GM21360 (cell line): Measurements from ENCODE around the gene GIT1.
"Not testable (repeated sequence)": the region's sequence is repeated elsewhere in the genome, so short reads cannot be mapped to it uniquely, and the experiment has no call there.

ENCODE experiments used
- ATAC-seq: cut with Tn5 transposase; IDR thresholded peaks from one replicate; pipeline ENCODE4 v1.9.1; 2021; ENCODE audit warnings: mild to moderate bottlenecking, moderate library complexity; ENCODE audit not compliant: unreplicated experiment

Gene GIT1

DNA sequence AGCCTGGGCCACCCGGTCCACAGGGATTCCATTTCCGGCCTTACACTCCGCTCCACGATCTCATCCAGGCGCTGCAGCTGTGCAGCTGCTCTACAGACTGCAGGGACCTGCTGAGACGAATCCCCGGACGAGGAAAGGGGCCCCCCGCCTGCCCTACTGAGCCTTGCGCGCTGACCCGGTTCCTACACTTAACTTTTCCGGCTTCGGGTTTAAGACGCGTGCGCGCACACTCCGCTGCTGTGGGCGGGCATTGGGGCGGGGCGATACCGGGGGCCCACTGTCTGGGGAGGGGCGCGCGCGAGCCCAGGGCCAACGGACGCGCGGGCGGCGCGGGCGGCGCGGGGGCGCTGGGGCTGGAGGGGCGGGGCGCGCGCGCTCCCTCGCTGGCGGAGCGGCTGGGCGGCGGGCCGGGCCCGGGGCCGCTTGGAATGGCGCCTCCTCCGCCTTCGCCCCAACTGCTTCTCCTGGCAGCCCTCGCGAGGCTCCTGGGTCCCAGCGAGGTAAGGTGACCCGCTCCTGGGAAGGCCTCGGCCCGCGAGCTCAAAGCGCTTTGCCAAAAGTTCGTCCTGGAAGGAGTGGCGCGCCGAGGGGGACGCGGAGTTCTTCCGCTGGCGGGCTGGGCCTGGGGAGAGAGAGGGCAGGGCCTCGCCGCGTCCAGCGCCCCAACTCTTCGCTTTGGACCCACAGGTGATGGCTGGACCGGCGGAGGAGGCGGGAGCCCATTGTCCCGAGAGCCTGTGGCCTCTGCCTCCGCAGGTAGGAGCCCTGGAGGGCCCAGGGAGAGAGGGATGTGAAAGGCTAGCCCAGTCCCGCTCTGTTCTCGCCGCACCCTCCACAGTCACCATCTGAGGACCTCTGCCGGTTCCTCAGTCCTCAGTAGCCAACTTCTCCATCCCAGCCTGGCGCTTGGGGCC, 20.9 kb downstream of the GIT1 start, which contains the start of gene TP53I13:
Gene TP53I13, plus strand, starts transcription at position 371 of the 914 bp plus-strand sequence. Its CDS starts 58 bp downstream, at position 429.
- ATAC-seq, result peak; percentile 37

DNA sequence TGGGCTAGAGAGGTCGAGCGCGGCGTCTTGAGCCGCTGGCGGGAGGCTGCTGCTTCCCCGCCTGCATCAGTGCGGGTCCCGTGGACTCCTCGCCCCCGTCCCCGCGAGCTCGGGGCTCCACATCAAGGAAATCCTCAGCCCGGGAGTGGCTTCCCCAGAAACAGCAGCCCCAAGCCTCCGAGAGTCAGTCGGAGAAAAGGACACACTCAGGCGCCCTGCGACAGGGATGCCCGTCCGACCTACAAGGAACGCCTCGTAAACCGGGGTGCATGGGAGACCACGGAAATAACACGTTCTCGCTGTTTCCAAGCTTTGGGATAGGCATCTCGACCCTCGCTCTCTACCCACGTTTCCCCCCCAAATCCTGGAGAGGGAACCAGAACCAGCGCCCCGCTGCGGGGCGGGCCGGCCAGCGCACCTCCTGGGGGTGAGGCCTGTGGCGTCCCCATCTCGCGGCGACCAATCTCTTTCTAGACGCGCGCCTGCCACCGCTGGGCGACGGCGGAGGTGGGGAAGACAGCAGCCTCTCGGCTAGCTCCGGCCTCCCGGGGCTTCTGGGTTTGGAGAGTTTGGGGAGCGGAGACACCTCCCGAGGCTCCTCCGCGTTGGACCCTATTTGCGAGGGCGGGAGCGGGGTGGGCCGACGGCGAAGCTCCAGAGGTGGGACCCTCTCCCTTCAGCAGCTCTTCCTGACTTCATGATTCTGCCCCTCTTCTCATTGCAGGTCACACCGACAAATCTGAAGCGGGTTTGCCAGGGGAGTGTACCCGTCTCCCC, 21.7 kb downstream of the GIT1 start:
- peak; percentile 32 for ATAC-seq

DNA sequence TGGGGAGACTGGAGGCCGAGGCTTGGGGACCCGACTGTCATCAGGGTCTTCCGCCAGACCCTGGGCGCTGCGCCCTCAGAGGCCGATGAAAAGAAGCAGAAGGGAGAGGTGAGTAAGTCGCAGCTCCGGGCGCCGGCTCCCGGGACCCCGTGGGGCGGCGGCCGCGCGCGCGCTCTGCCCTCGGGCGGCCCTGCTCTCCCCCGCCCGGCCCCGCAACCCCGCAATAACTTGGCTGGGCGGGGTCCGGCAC, 22.2 kb downstream of the GIT1 start:
- no peak for ATAC-seq

GRCh38 chr17:29566473-29567303, 22.8 kb downstream of the GIT1 start, which contains the start of gene ABHD15:
TSS of gene ABHD15 (minus strand) at chr17:29567037. CDS start at chr17:29566966, 71 bp downstream.
- peak; percentile 28 for ATAC-seq

- ATAC-seq, result no peak
These were observed 23.6 kb downstream of the GIT1 start for GRCh38 chr17:29565643-29566472.

GRCh38 chr17:29563816-29564215, 25.6 kb downstream of the GIT1 start:
- ATAC-seq, result no peak

DNA sequence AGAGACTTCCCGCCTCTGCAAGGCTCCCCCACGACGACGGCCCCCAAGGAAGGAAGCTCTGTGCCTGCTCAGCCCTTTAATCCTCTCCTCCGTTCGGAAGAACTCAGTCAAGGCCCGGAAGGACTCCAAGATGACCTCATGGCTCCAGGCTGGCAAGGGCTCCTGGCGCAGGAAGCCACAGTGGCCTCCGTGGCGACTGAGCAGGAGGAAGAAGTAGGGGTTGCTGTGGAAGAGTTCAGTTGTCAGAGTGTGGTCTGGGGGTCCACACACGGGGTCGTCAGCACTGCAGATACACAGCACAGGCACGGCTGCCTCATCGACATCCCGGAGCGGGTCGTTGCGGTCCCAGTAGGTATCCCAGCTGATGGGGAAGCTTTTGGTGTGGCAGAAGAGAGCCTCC, 26.8 kb downstream of the GIT1 start:
- no peak for ATAC-seq

DNA sequence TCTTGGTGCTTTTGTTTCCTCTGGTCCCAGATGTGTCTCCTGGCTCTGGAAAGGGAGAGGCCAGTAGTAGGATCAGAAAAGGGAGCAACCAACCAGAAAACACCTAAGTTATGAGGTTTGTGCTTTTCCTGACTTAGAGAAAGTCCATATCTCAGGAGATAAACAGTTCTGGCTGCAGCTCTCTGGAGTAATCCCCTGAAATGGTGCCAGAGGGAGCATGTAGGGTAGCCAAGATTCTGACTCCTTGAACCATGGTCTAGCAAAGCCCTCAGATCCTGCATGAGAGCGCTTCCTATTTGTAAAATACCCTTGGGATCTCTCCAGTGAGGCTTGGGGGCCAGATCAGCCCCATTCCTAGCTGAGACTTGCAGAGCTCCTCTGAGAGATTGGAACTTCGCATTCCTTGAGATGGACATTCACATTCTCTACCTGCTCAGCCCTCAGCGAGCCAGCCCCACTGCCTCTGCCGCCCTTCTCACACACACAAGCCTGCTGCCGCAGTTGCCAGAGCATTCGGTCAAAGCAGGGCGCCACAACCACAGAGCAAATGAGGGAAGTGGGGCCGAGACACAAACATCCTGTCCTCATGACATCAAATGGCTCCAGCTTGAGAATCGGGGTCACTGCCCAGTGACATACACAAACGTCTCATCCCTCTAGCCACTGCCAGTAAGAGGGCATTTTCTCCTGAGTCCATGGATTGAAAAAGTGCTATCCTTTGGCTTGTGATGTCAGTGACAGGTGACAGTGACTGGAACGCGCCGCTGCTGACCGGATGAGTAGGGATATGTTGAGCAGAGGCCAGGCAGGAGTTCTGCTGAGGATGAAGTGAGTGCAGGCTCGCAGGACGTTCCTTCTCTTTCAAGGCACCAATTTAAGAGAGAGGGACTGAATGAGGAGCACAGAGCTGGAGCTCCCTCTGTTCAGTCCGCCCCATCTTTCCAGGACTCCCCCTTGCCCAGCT, 27.6 kb downstream of the GIT1 start:
- ATAC-seq, result no peak

GRCh38 chr17:29560316-29560715, 29.1 kb downstream of the GIT1 start:
- no peak for ATAC-seq

DNA sequence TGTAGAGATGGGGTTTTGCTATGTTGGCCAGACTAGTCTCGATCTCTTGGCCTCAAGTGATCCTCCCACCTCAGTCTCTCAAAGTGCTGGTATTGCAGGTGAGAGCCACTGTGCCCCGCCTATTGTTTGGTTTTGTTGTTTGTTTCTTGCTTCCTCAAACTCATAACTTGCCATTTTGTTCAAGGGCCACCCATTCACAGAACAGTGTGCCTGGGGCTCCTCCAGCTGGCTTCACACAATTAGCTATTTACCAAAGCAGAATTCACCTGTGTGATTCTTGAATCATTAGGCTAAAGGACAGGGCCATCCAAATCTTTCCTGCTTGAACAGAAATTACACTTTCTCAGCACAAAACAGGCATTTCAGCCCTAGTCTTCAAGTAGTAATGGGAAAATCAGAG, 29.8 kb downstream of the GIT1 start:
- ATAC-seq, result no peak

GRCh38 chr17:29558139-29558538, 31.3 kb downstream of the GIT1 start:
- ATAC-seq, result not testable (repeated sequence)

- no peak for ATAC-seq
These were observed 31.7 kb downstream of the GIT1 start for GRCh38 chr17:29557739-29558116.

DNA sequence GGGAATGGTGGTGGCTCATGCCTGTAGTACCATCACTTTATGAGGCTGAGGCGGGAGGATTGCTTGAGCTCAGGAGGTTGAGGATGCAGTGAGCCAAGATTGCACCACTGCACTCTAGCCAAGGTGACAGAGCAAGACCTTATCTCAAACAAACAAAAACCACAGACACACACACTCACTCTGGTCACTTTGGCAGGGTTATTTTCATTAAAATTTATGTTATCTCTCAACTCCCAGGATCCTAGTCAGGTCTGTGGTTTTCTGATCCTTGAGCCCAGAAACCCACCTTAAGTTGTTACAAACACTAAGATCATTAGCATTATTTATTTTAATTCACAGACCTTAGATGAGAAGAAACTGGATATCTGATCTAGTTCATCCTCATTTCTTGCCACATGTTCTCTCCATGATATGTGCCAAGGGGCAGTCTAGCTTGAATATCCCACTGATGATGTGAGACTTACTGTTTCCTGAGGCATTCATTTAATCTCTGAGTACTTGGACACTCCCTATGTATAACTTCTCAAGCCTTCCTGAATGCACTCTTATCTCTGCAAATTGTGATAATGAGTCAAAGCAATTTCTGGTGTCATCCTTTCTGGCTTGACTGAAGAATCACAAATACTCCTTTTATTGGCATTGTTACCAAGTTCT, 32.2 kb downstream of the GIT1 start:
- no peak for ATAC-seq

- ATAC-seq, result no peak
These were observed 33.6 kb downstream of the GIT1 start for GRCh38 chr17:29555840-29556239.

DNA sequence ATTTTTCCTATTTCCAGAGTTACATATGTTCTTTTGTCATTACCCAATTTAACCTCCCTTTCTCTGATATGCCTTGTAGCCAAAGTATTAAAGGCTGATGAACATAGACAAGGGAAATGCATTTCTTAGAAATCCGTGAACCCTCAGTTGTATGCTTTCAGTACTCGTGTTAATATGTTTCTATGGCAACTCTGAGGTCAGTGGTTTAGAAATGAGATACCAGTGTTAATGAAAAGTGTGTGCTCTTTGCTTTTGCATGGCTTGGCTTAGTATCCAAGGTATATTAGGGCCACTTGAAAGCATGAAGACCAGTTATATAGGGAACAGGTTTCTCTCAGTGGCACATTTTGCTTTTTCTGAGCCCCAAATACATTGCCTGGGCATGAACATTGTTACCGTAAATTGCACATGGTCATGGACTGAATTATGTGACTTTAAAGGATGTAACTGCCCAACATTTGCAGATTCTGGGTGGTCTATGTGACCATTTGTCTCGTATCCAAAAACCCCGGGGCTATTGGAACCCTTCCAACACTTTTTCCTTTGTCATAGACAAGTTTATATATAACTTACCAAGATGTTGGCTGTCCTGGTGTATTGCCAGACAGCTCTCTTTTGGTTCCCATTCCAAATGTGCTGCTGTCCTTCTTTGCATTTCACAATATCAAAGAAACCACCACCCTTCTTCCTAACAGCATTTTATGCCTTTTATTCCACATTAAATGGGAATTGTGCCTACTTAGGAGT, 40.1 kb downstream of the GIT1 start:
- no peak for ATAC-seq

- ATAC-seq, result no peak
These were observed 42.6 kb downstream of the GIT1 start for GRCh38 chr17:29546830-29547229.

- no peak for ATAC-seq
These were observed 43.4 kb downstream of the GIT1 start for GRCh38 chr17:29546085-29546484.

DNA sequence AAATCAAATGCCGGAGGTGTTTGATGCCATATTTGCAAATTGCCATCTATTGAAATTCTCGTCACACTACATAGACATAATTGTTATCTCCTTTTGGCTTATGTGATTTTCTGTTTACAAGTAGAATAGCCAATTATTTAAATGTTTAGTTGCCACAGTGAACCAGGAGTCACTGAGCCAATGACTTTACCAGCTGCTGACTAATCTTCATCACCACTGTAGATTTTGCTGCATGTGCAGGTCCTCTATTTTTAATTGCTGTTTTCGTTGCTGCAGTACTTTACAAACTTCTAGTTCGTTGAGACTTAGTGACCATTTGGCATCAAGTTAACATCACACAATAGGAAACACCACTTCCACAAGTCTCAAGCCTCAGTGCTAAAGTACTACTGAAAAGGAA, 45.4 kb downstream of the GIT1 start:
- no peak for ATAC-seq
